ENCODE data around the gene OCLN.
"Not testable (repeated sequence)": the region's sequence is repeated elsewhere in the genome, so short reads cannot be mapped to it uniquely, and the experiment has no call there.

Gene OCLN

GRCh38 chr5:69491838-69492390 lies 676 bp upstream of the OCLN start:
- DNase-seq: no peak

- peak; percentile 70 for DNase-seq
Observed at GRCh38 chr5:69492923-69493395, 369 bp downstream of the OCLN start.

- peak; percentile 74 for DNase-seq
Observed at GRCh38 chr5:69493396-69494133, 975 bp downstream of the OCLN start.

- no peak for DNase-seq
Observed at GRCh38 chr5:69494452-69494851, 1.9 kb downstream of the OCLN start.

GRCh38 chr5:69497006-69497520 lies 4.5 kb downstream of the OCLN start:
- DNase-seq: no peak

GRCh38 chr5:69498384-69498783 lies 5.8 kb downstream of the OCLN start:
- DNase-seq: no peak

GRCh38 chr5:69502367-69502766 lies 9.8 kb downstream of the OCLN start:
- DNase-seq: no peak

GRCh38 chr5:69502767-69503488 lies 10.3 kb downstream of the OCLN start:
- no peak for DNase-seq

GRCh38 chr5:69504036-69504435 lies 11.4 kb downstream of the OCLN start:
- no peak for DNase-seq

- no peak for DNase-seq
Observed at GRCh38 chr5:69505306-69505705, 12.7 kb downstream of the OCLN start.

GRCh38 chr5:69509212-69509611 lies 16.6 kb downstream of the OCLN start:
- DNase-seq: no peak

- DNase-seq: no peak
Observed at GRCh38 chr5:69510694-69511093, 18.1 kb downstream of the OCLN start.

GRCh38 chr5:69512740-69513260 lies 20.2 kb downstream of the OCLN start:
- no peak for DNase-seq

GRCh38 chr5:69515570-69515969 lies 23.0 kb downstream of the OCLN start:
- not testable (repeated sequence) for DNase-seq

- DNase-seq: no peak
Observed at GRCh38 chr5:69516769-69517168, 24.2 kb downstream of the OCLN start.

GRCh38 chr5:69517763-69518212 lies 25.2 kb downstream of the OCLN start:
- no peak for DNase-seq

GRCh38 chr5:69519285-69519684 lies 26.7 kb downstream of the OCLN start:
- DNase-seq: no peak

- DNase-seq: no peak
Observed at GRCh38 chr5:69522035-69522434, 29.4 kb downstream of the OCLN start.

- DNase-seq: no peak
Observed at GRCh38 chr5:69525490-69525889, 32.9 kb downstream of the OCLN start.

- no peak for DNase-seq
Observed at GRCh38 chr5:69526660-69527059, 34.1 kb downstream of the OCLN start.

- DNase-seq: no peak
Observed at GRCh38 chr5:69527128-69527770, 34.7 kb downstream of the OCLN start.

- peak; percentile 74 for DNase-seq
Observed at GRCh38 chr5:69528035-69528434, 35.4 kb downstream of the OCLN start.

GRCh38 chr5:69528609-69529008 lies 36.0 kb downstream of the OCLN start:
- no peak for DNase-seq

Measured in islet precursor cell (in vitro differentiated cells).